CMK (cell line): Measurements from ENCODE around the gene CAMK2N1.

Experiments
- DNase-seq: peaks from one replicate; pipeline ENCODE4 v3.0.0-alpha.2; 2010; ENCODE audit warnings: low read depth

Gene CAMK2N1

GRCh38 chr1:20478057-20478635, 7.9 kb downstream of the CAMK2N1 start:
- DNase-seq: no peak

DNA sequence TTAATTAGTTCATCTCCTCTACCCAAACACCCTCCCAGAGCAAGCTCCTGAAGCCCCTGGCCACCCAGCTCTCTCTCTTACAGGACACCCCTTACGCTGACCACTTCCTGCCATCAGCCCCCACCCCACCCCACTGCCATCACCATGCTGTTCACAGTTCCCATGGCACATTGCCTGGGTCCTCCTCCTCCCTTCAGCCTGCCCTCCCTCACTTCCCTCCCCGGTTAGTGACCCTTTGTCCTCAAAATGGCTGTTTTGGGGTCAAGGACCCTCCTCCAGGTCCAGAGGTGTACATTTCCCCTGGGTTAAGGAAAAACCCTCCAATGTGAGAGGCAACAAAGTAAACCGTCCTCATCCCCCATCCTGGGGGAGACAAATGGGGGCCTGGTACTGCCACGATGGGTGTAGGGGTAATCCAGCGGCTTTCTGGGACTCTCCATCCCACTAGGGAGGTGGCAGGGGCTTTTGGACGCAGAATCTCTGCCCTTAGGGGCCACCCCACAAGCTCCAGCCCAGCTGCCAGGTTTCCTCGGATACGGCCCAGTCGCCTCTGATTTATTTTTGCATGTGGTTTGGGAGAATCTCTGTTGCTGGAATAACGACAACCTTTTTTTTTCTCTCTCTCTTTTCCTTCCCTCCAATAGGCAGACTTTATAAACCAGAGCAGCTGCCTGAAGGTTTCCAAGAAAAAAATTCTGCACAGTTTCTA, 8.5 kb downstream of the CAMK2N1 start:
- DNase-seq: no peak

GRCh38 chr1:20476265-20477038, 9.6 kb downstream of the CAMK2N1 start:
- no peak for DNase-seq

DNA sequence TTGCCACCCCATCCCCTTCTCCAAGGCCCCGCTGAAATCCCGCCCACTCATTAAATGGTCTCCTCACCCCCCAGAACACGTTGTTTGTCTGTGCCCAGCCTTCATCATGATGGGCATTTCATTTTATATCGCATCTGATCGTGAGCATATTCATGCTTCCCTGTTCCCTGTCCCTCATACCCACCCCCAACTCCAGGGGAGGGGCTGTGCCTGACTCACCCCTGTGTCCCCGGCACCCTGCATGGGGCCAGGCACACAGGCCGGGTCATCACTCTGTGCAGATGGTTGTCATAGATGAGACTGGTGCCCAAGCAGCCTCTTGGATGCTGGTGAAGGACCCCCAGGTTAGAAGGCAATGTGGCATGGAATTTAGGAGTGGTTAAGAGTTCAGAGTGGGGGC, 11.0 kb downstream of the CAMK2N1 start:
- DNase-seq: no peak

DNA sequence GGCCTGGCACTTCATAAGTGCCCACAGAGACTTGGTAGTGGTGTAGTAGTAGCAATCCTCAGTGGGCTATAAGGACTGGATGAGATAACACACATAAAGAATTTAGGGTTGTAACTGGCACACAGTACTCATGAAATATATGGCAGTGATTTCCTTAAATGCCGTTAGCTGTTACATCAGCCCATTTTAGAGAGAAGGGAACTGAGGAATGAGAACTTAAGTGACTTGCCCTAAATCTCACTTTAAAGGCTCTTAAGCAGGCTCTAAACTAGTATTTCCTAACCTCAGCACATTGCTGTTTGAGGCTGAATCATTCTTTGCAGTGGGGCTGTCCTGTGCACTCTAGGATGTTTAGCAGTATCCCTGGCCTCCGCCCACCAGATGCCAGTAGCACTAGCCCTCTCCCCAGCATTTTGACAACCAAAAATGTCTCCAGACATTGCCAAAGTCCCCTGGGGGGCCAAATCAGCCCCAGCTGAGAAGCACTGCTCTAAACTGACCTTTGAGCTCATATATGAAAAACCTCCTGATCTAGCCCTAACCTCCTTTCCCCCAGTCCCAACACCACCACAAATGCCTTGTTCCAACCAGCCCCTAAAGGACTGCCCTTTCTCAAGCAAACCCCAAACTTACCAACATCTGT, 11.6 kb downstream of the CAMK2N1 start:
- no peak for DNase-seq

DNA sequence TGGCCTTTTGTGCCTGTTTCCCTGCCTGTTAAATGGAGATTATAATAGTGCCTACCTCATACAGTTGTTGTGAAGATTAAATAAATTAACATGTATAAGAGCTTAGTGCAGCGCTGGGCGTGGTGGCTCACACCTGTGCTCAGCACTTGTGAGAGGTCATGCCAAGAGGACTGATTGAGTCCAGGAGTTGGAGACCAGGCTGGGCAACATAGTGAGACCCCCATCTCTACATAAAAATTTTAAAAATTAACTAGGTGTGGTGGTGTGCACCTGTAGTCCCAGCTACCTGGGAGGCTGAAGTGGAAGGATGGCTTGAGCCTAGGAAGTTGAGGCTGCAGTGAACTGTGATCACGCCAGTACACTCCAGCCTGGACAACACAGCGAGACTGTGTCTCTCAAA, 12.1 kb downstream of the CAMK2N1 start:
- no peak for DNase-seq

DNA sequence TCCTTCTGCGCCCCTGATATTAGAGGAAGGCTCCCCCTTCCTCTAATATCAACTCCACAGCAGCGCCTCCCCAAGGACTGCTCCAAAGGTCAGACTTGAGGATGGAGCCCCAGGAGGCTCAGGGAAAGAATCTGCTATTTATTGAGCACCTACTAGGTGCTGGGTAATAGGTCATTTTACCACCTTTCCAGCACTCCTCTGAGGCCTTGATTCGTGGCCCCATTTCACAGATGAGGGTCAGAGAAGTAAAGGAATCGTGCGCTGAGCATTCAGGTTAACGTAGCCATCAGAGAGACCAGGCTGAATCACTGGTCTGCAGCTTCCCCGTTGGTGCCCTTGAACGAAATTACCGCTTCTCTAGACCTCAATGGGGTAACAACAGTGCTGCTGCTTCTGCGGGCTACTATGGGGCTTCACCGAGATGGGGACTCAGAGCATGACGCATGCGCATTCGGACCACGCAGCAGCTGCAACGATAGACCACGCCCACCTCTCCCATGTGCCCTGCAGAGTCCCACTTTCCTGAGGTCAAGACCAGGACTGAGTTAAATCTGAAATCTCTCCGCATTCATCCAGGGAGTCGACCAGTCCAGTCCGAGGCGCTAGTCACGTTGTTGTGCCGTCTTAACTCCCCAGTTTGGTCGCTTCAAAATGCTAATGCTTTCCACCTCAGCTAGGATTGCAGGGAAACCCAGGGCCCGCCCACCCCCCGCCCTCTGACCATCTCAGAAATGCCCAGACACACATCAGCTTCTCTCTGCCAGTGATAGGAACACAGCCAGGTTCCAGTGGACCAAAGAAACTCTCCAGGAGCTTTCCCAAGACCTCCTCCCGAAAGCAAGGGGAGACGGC, 12.9 kb downstream of the CAMK2N1 start:
- DNase-seq: no peak

GRCh38 chr1:20472121-20472520, 13.9 kb downstream of the CAMK2N1 start:
- DNase-seq: no peak

- DNase-seq: no peak
These were observed 15.8 kb downstream of the CAMK2N1 start for GRCh38 chr1:20470194-20470593.

GRCh38 chr1:20469406-20470076, 16.5 kb downstream of the CAMK2N1 start:
- DNase-seq: no peak

- no peak for DNase-seq
These were observed 19.7 kb downstream of the CAMK2N1 start for GRCh38 chr1:20466273-20466672.

DNA sequence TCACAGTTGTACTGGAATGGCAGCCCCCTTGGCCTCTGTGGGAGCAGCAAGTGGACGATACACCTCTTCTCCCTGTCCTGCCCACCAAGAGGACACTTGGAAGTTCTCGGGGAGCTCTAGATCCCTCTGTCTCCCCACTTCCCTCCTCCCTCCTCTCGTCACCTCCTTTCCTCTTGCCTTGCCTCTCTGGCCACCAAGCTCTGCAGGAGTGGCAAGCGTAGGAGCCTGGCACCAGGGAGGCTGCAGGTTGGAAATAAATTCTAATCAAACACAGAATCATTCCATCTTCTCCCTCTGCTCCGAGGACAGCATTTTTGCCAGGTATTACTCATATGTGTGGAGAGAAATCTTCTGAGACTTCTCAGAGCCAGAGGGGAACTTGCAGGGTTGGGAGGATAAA, 20.8 kb downstream of the CAMK2N1 start:
- no peak for DNase-seq

GRCh38 chr1:20463502-20463901, 22.5 kb downstream of the CAMK2N1 start:
- no peak for DNase-seq

DNA sequence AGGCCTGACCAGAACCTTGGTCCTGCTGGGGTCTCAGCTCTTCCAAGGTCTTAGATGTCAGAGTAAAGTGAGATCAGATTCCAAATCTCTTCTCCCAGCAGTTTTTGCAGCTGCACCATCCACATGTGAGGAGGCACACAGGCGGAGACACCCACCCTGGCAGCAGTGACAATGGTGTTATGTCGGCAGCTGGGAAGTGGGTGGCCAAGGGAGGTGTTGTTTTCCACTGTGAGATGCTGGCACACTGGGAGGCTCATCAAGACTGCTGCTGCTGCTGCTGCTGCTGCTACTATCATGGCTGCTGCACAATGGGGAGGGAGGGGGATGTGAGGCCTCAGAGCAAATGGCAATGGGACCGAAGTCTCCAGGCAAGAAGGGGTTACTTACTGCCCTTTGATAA, 23.6 kb downstream of the CAMK2N1 start:
- no peak for DNase-seq

- no peak for DNase-seq
These were observed 27.3 kb downstream of the CAMK2N1 start for GRCh38 chr1:20458717-20459116.

DNA sequence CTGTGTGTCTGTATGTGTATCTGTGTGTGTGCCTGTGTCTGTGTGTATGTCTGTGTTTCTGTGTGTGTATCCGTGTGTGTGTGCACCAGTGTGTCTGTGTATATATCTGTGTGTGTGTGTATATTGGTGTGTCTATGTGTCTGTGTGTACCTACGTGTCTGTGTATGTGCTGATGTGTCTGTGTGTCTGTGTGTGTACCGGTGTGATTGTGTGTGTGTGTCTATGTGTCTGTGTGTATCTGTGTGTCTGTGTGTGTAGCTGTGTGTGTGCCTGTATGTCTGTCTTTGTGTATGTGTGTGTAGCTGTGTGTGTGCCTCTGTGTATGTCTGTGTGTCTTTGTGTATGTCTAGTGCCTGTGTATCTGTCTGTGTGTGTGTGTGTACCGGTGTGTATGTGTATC, 32.0 kb downstream of the CAMK2N1 start:
- no peak for DNase-seq

- DNase-seq: no peak
These were observed 36.2 kb downstream of the CAMK2N1 start for GRCh38 chr1:20449735-20450311.

DNA sequence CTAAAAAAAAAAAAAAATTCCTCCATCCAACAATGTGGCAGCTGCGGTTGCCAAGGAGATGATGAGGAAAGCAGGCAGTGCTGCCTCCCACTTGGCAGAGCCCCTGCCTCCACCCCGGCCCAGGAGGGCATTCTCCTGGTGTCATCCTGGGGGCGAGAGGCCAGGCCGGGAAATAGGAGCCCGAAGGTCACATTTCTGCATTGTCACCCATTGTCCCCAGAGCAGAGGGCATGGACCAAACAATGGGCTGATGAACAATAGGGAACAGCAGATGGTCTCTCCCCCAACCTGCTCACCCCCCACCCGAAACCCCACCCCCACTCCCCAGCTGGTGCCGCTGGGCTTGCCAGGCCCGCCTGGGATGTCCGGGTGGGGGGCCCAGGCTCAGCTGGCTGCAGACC, 37.3 kb downstream of the CAMK2N1 start:
- no peak for DNase-seq

DNA sequence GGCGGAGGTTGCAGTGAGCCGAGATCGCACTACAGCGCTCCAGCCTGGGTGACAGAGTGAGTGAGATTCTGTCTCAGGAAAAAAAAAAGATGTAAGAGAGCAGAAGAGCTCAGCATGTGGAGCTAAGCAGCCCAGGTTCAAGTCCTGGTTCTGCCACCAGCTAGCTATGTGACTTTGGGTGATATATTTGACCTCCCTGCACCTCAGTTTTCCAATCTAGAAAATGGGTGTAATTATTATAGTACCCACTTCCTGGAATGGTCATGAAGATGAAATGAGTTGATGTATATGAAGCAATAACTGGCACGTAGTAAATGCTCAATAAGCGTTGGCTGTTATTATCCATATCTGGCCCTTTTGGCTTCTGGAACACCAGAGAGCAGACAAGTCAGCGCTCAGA, 38.2 kb downstream of the CAMK2N1 start:
- DNase-seq: no peak

GRCh38 chr1:20446796-20447195, 39.2 kb downstream of the CAMK2N1 start:
- DNase-seq: no peak

DNA sequence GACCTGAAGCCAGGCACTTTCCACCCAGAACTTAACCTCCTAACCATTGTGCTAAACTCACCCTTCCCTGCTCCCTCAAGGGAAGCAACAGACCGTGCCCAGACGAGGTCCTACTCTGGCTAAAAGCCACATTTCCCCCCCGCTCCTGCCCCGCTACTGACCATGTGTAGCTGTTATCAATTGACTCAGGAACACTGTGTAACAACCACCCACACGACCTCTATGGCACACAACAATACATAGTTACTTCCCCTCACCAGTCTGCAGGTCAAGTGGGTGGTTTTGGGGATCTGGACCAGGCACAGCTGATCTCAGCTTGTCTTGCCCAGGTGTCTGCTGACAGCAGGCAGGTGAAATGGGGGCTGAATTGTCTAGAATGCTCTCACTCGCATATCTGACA, 40.1 kb downstream of the CAMK2N1 start:
- no peak for DNase-seq
